ENCODE data around the gene ITGB1BP2. TPM values are rescaled to one million over a fixed set of nuclear protein-coding genes. Genes with fewer than 3 reads are reported as not detected.

The ITGB1BP2 gene
- total and polyA plus RNA-seq, 2 of the 8 experiments (the other 6 are each of a cell fraction or from before 2014, with no cell fraction given) = 2.9 to 5.2 TPM

- no peak overlapping the region for H4K8ac ChIP-seq (ENCODE audit: extremely low read depth, insufficient read depth, low read length)
- FAIRE-seq (no peak), DNase-seq (ENCODE audit: low read depth in 1 of 2, low spot score in 2 of 2) (no peak)
- H2BK5ac ChIP-seq (ENCODE audit: low read depth, low read length) = no peak overlapping the region
- peaks cover 0 to 23% (median 9%) of the 10 kb centered on the region in 4 experiments; a peak in 5 of 8 replicates for H3K36me3 ChIP-seq (ENCODE audit: control insufficient read depth in 2 of 4, insufficient read depth in 4 of 4, low read length in 3 of 4)
- no peak overlapping the region for H2BK120ac ChIP-seq (replicated peaks; ENCODE audit: low read depth, low read length)
- no peak overlapping the region for H2AFZ ChIP-seq (ENCODE audit: low read length)
- no peaks in the 10 kb centered on the region for H3K9me3 ChIP-seq (ENCODE audit: insufficient read depth in 2 of 2, low read depth in 1 of 2, low read length in 1 of 2)
- H4K5ac ChIP-seq (ENCODE audit: insufficient read length, low read depth, low read length) = no peak overlapping the region
- H3K4me2 ChIP-seq (ENCODE audit: insufficient read depth in 1 of 2, low read depth in 2 of 2, low read length in 2 of 2) = no peak overlapping the region
- H3K4me1 ChIP-seq (replicated peaks in 1 of 4; ENCODE audit: control insufficient read depth in 3 of 4, insufficient read depth in 4 of 4, low read length in 3 of 4) = no peaks in the 10 kb centered on the region
- H3K79me2 ChIP-seq (ENCODE audit: control insufficient read depth in 1 of 2, insufficient read depth in 2 of 2, low read length in 2 of 2) = no peaks in the 10 kb centered on the region
- H2BK20ac ChIP-seq (ENCODE audit: low read length) = no peak overlapping the region
- no peak overlapping the region for H3K23ac ChIP-seq (ENCODE audit: insufficient read length)
- H3K18ac ChIP-seq (ENCODE audit: extremely low read depth, low read length) = no peak overlapping the region
- no peak for TF ChIP-seq EGR1 (IDR thresholded peaks at IDR 0.05; ENCODE audit: borderline replicate concordance, low read depth, low read length)
- TF ChIP-seq CBX8 (IDR thresholded peaks at IDR 0.05; ENCODE audit: borderline replicate concordance, low read depth, low read length) = no peak
- TF ChIP-seq BACH1 (IDR thresholded peaks at IDR 0.05; ENCODE audit: low read length) = no peak
- no peak for TF ChIP-seq CREB1 (IDR thresholded peaks at IDR 0.05)
- TF ChIP-seq TEAD4 (IDR thresholded peaks at IDR 0.05; ENCODE audit: low read depth, low read length) = no peak
- H2BK12ac ChIP-seq (ENCODE audit: low read depth, low read length) = no peak overlapping the region
- no peaks in the 10 kb centered on the region for H3K79me1 ChIP-seq (ENCODE audit: low read depth, low read length)
- no peak overlapping the region for H3K56ac ChIP-seq (replicated peaks; ENCODE audit: insufficient read length, low read depth, low read length)
- no peaks in the 10 kb centered on the region for H3K23me2 ChIP-seq (ENCODE audit: low read depth, low read length)
- no peak overlapping the region for H3K4ac ChIP-seq (replicated peaks; ENCODE audit: insufficient read length, low read depth, low read length)
- ChIA-PET POLR2A (ENCODE audit: partially characterized antibody) (interaction anchor here (0.8 to 18.0 kb wide), 5 partner anchors 11 to 61 kb away, joined by 3 to 215 read pairs (median 4); partner anchors contain the start of genes NONO and TAF1), CTCF (ENCODE audit: partially characterized antibody) (no interaction called here)
- WGBS, 2 experiments (ENCODE audit: extremely low coverage in 1 of 2, insufficient coverage in 1 of 2, insufficient read length in 1 of 2, insufficient replicate concordance in 2 of 2, low coverage in 1 of 2, low lambda C conversion rate in 2 of 2, missing lambda C conversion rate in 1 of 2) = 100% methylated on average over 2 of the region's 2 CpGs; no CpG with 5 or more reads in 1 of the 2 experiments
- H3K4me3 ChIP-seq (ENCODE audit: extremely low read depth in 1 of 4, insufficient read depth in 2 of 4, low read depth in 3 of 4, low read length in 4 of 4) = no peak overlapping the region
- H3K14ac ChIP-seq (ENCODE audit: insufficient read length) = no peak overlapping the region
- no peak overlapping the region for H2AK5ac ChIP-seq (ENCODE audit: low read depth, low read length)
- H3K27me3 ChIP-seq (replicated peaks in 1 of 4; ENCODE audit: control insufficient read depth in 3 of 4, extremely low read depth in 1 of 4, insufficient read depth in 3 of 4, low read length in 3 of 4) = no peaks in the 10 kb centered on the region
- no peaks in the 10 kb centered on the region for H4K20me1 ChIP-seq (replicated peaks in 1 of 2; ENCODE audit: control insufficient read depth in 1 of 2, insufficient read depth in 2 of 2, low read length in 2 of 2)
- no peak overlapping the region for H3K9ac ChIP-seq (replicated peaks in 1 of 4; ENCODE audit: extremely low read depth in 1 of 4, low read depth in 3 of 4, low read length in 3 of 4)
- no peak overlapping the region for H3K27ac ChIP-seq (ENCODE audit: low read depth, low read length)
- no peak overlapping the region for H2BK15ac ChIP-seq (ENCODE audit: low read length)
- H4K91ac ChIP-seq (replicated peaks; ENCODE audit: insufficient read length, low read length) = no peak overlapping the region
Measured at GRCh38 chrX:71304561-71304960, 3.0 kb downstream of the ITGB1BP2 start.
